ENCODE data around the gene NBPF3.

DNA sequence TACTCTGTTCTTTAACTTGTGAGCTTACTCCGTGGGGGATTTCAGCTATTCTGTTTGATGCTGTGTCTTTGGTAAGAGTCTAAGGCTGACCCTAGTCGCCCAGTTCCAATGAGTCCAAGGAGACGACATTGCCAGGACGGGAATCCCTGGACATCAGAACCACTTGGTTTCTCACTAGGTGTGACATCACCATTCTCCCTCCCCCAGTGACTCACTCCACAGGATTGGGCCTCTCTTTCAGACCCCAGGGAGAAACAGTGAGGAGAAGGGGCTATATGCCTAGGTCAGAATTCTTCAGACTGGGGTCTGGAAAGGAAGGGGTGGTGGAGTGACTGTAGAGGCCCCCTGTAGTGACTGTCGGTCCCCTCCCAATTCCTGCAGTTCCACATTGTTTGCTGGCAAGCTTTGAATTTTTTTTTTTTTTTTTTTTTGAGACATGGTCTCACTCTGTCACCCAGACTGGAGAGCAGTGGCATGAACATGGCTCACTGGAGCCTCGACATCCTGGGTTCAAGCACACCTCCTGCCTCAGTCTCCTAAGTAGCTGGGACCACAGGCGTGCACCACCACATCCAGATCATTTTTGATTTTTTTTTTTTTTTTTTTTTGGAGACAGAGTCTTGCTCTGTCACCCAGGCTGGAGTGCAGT, 90.6 kb downstream of the NBPF3 start:
- TF ChIP-seq CTCF (conservative IDR thresholded peaks at IDR 0.05; ENCODE audit: low read depth in 2 of 2) (no peak), POLR2AphosphoS5 (IDR thresholded peaks at IDR 0.05; ENCODE audit: low read depth) (no peak), REST (IDR thresholded peaks at IDR 0.05; ENCODE audit: unreplicated experiment) (no peak), CREB1 (CRISPR knock-in tag; IDR thresholded peaks at IDR 0.05; ENCODE audit: low read depth) (no peak), EZH2 (IDR thresholded peaks at IDR 0.05; ENCODE audit: low read depth, unreplicated experiment) (no peak), EZH2phosphoT487 (IDR thresholded peaks at IDR 0.05; ENCODE audit: unreplicated experiment) (no peak), NANOG (IDR thresholded peaks at IDR 0.05; ENCODE audit: borderline replicate concordance) (no peak), ZNF114 (CRISPR knock-in tag; IDR thresholded peaks at IDR 0.05) (no peak), ZNF331 (CRISPR knock-in tag; IDR thresholded peaks at IDR 0.05; ENCODE audit: low read depth) (no peak), STAT1 (IDR thresholded peaks at IDR 0.05; ENCODE audit: unreplicated experiment) (no peak), JUNB (IDR thresholded peaks at IDR 0.05; ENCODE audit: unreplicated experiment) (no peak)
- TF ChIP-seq, protein P1, sequence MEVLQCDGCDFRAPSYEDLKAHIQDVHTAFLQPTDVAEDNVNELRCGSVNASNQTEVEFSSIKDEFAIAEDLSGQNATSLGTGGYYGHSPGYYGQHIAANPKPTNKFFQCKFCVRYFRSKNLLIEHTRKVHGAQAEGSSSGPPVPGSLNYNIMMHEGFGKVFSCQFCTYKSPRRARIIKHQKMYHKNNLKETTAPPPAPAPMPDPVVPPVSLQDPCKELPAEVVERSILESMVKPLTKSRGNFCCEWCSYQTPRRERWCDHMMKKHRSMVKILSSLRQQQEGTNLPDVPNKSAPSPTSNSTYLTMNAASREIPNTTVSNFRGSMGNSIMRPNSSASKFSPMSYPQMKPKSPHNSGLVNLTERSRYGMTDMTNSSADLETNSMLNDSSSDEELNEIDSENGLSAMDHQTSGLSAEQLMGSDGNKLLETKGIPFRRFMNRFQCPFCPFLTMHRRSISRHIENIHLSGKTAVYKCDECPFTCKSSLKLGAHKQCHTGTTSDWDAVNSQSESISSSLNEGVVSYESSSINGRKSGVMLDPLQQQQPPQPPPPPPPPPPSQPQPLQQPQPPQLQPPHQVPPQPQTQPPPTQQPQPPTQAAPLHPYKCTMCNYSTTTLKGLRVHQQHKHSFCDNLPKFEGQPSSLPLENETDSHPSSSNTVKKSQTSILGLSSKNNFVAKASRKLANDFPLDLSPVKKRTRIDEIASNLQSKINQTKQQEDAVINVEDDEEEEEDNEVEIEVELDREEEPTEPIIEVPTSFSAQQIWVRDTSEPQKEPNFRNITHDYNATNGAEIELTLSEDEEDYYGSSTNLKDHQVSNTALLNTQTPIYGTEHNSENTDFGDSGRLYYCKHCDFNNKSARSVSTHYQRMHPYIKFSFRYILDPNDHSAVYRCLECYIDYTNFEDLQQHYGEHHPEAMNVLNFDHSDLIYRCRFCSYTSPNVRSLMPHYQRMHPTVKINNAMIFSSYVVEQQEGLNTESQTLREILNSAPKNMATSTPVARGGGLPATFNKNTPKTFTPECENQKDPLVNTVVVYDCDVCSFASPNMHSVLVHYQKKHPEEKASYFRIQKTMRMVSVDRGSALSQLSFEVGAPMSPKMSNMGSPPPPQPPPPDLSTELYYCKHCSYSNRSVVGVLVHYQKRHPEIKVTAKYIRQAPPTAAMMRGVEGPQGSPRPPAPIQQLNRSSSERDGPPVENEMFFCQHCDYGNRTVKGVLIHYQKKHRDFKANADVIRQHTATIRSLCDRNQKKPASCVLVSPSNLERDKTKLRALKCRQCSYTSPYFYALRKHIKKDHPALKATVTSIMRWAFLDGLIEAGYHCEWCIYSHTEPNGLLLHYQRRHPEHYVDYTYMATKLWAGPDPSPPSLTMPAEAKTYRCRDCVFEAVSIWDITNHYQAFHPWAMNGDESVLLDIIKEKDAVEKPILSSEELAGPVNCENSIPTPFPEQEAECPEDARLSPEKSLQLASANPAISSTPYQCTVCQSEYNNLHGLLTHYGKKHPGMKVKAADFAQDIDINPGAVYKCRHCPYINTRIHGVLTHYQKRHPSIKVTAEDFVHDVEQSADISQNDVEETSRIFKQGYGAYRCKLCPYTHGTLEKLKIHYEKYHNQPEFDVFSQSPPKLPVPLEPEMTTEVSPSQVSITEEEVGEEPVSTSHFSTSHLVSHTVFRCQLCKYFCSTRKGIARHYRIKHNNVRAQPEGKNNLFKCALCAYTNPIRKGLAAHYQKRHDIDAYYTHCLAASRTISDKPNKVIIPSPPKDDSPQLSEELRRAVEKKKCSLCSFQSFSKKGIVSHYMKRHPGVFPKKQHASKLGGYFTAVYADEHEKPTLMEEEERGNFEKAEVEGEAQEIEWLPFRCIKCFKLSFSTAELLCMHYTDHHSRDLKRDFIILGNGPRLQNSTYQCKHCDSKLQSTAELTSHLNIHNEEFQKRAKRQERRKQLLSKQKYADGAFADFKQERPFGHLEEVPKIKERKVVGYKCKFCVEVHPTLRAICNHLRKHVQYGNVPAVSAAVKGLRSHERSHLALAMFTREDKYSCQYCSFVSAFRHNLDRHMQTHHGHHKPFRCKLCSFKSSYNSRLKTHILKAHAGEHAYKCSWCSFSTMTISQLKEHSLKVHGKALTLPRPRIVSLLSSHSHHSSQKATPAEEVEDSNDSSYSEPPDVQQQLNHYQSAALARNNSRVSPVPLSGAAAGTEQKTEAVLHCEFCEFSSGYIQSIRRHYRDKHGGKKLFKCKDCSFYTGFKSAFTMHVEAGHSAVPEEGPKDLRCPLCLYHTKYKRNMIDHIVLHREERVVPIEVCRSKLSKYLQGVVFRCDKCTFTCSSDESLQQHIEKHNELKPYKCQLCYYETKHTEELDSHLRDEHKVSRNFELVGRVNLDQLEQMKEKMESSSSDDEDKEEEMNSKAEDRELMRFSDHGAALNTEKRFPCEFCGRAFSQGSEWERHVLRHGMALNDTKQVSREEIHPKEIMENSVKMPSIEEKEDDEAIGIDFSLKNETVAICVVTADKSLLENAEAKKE (CRISPR knock-in tag; IDR thresholded peaks at IDR 0.05), result no peak
- TF ChIP-seq, protein P2, sequence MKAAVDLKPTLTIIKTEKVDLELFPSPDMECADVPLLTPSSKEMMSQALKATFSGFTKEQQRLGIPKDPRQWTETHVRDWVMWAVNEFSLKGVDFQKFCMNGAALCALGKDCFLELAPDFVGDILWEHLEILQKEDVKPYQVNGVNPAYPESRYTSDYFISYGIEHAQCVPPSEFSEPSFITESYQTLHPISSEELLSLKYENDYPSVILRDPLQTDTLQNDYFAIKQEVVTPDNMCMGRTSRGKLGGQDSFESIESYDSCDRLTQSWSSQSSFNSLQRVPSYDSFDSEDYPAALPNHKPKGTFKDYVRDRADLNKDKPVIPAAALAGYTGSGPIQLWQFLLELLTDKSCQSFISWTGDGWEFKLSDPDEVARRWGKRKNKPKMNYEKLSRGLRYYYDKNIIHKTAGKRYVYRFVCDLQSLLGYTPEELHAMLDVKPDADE (IDR thresholded peaks at IDR 0.05), result no peak
